Fibroblast of the aortic adventitia (primary cell): ENCODE data around the gene CYP1A2. TPM values are rescaled to one million over a fixed set of nuclear protein-coding genes. Genes with fewer than 3 reads are reported as not detected.

ENCODE experiments used
- DNase-seq: peaks from one replicate; pipeline ENCODE4 v3.0.0-alpha.2; 2010; ENCODE audit warnings: low read depth
- H3K4me3 ChIP-seq: 2 replicates; pipeline ENCODE4 v1.5.1; 2011; ENCODE audit warnings: low read depth, mild to moderate bottlenecking, control low read depth, low read length, moderate library complexity
- CTCF ChIP-seq: IDR thresholded peaks from 2 replicates; pipeline ENCODE4 v1.5.1; 2011; ENCODE audit warnings: mild to moderate bottlenecking, low read length, control low read depth, inconsistent platforms; ENCODE audit not compliant: insufficient read depth
- total RNA-seq: library from RNA; depleted of rRNA; stranded (reverse); fragments of >200 nt; gene quantifications from 2 replicates; pipeline ENCODE4 v1.2.3, GENCODE V29; 2012; ENCODE audit warnings: low replicate concordance

CYP1A2 gene
- total RNA-seq, 1 donor, result not detected

- DNase-seq, result no peak
- no peak for TF ChIP-seq CTCF
- no peak overlapping the region for H3K4me3 ChIP-seq
Measured at GRCh38 chr15:74769463-74770025, 20.9 kb downstream of the CYP1A2 start.

- no peak for DNase-seq
- H3K4me3 ChIP-seq, result no peak overlapping the region
- TF ChIP-seq CTCF, result no peak
Measured at GRCh38 chr15:74770211-74770903, 21.7 kb downstream of the CYP1A2 start.

- no peak for DNase-seq
- no peak for TF ChIP-seq CTCF
- H3K4me3 ChIP-seq, result no peak overlapping the region
Measured at GRCh38 chr15:74773329-74773728, 24.7 kb downstream of the CYP1A2 start.

GRCh38 chr15:74773731-74774252 lies 25.1 kb downstream of the CYP1A2 start:
- TF ChIP-seq CTCF, result no peak
- no peak for DNase-seq
- H3K4me3 ChIP-seq, result no peak overlapping the region

- DNase-seq, result no peak
- H3K4me3 ChIP-seq, result no peak overlapping the region
- TF ChIP-seq CTCF, result no peak
Measured at GRCh38 chr15:74775132-74775562, 26.5 kb downstream of the CYP1A2 start.

GRCh38 chr15:74775894-74776293 lies 27.2 kb downstream of the CYP1A2 start:
- H3K4me3 ChIP-seq, result no peak overlapping the region
- TF ChIP-seq CTCF, result no peak
- no peak for DNase-seq
